NT2/D1 (cell line): ENCODE results near the gene MAD1L1.

ENCODE experiments used
- DNase-seq: peaks from one replicate; pipeline ENCODE4 v3.0.0-alpha.2; 2011; ENCODE audit warnings: low read depth, low spot score
- H3K27me3 ChIP-seq: 2 replicates; pipeline ENCODE4 v1.6.0; 2011; ENCODE audit warnings: mild to moderate bottlenecking; ENCODE audit not compliant: insufficient read length, insufficient read depth
- H3K36me3 ChIP-seq: 2 replicates; pipeline ENCODE4 v1.6.1; 2011; ENCODE audit warnings: mild to moderate bottlenecking, low read length, mixed read lengths; ENCODE audit not compliant: insufficient read depth, insufficient read length
- H3K4me1 ChIP-seq: 2 replicates; pipeline ENCODE4 v1.5.1; 2011; ENCODE audit not compliant: insufficient read depth, insufficient read length
- H3K4me3 ChIP-seq: 2 replicates; pipeline ENCODE4 v1.5.1; 2011; ENCODE audit warnings: low read depth; ENCODE audit not compliant: insufficient read length
- H3K9ac ChIP-seq: 2 replicates; pipeline ENCODE4 v1.6.0; 2011; ENCODE audit warnings: low read depth; ENCODE audit not compliant: insufficient read length
- H3K9me3 ChIP-seq: 2 replicates; pipeline ENCODE4 v1.5.1; 2011; ENCODE audit warnings: mild to moderate bottlenecking, low read length; ENCODE audit not compliant: insufficient read depth
- SUZ12 ChIP-seq: IDR thresholded peaks from 2 replicates; pipeline ENCODE4 v1.6.1; 2011; ENCODE audit not compliant: insufficient read length, insufficient read depth; ENCODE audit errors: extremely low read depth
- YY1 ChIP-seq: IDR thresholded peaks from 2 replicates; pipeline ENCODE4 v1.6.1; 2011; ENCODE audit not compliant: insufficient read length, insufficient read depth
- ZNF274 ChIP-seq: IDR thresholded peaks from 2 replicates; pipeline ENCODE4 v1.6.1; 2011; ENCODE audit warnings: mild to moderate bottlenecking, low read depth, low read length

The MAD1L1 gene

GRCh38 chr7:2220506-2220905, 12.2 kb downstream of the MAD1L1 start:
- TF ChIP-seq ZNF274 (no peak), SUZ12 (no peak), YY1 (no peak)

GRCh38 chr7:2220030-2220429, 12.7 kb downstream of the MAD1L1 start:
- Histone ChIP-seq H3K4me3 (no peak overlapping the region), H3K27me3 (no peaks in the 10 kb centered on the region), H3K9ac (no peak overlapping the region), H3K36me3 (peaks cover 97% of the 10 kb centered on the region), H3K4me1 (no peaks in the 10 kb centered on the region), H3K9me3 (no peaks in the 10 kb centered on the region)
- DNase-seq = no peak
- no peak for TF ChIP-seq ZNF274
- TF ChIP-seq YY1 = no peak
- TF ChIP-seq SUZ12 = no peak

More at GRCh38 chr7:2220506-2220905, 12.2 kb downstream of the MAD1L1 start:
- Histone ChIP-seq H3K36me3 (peaks cover 98% of the 10 kb centered on the region), H3K4me3 (no peak overlapping the region), H3K9me3 (no peaks in the 10 kb centered on the region), H3K4me1 (no peaks in the 10 kb centered on the region), H3K9ac (no peak overlapping the region), H3K27me3 (no peaks in the 10 kb centered on the region)
- DNase-seq = no peak

GRCh38 chr7:2219606-2220005, 13.1 kb downstream of the MAD1L1 start:
- Histone ChIP-seq H3K4me1 (no peaks in the 10 kb centered on the region), H3K27me3 (no peaks in the 10 kb centered on the region), H3K9ac (no peak overlapping the region), H3K9me3 (no peaks in the 10 kb centered on the region), H3K36me3 (peaks cover 97% of the 10 kb centered on the region), H3K4me3 (no peak overlapping the region)
- no peak for DNase-seq
- no peak for TF ChIP-seq ZNF274

GRCh38 chr7:2219136-2219535, 13.6 kb downstream of the MAD1L1 start:
- no peak for DNase-seq
- Histone ChIP-seq H3K36me3 (peaks cover 97% of the 10 kb centered on the region), H3K4me3 (no peak overlapping the region), H3K27me3 (no peaks in the 10 kb centered on the region), H3K4me1 (no peaks in the 10 kb centered on the region), H3K9me3 (no peaks in the 10 kb centered on the region), H3K9ac (no peak overlapping the region)
- TF ChIP-seq SUZ12 = no peak
- no peak for TF ChIP-seq ZNF274
- no peak for TF ChIP-seq YY1

- no peak overlapping the region for H3K9ac ChIP-seq
- DNase-seq = no peak
- H3K4me3 ChIP-seq = no peak overlapping the region
- peaks cover 97% of the 10 kb centered on the region for H3K36me3 ChIP-seq
- no peaks in the 10 kb centered on the region for H3K4me1 ChIP-seq
- TF ChIP-seq ZNF274 (no peak), YY1 (no peak), SUZ12 (no peak)
- H3K9me3 ChIP-seq = no peaks in the 10 kb centered on the region
- no peaks in the 10 kb centered on the region for H3K27me3 ChIP-seq
Measured at GRCh38 chr7:2218444-2218785, 14.3 kb downstream of the MAD1L1 start.

GRCh38 chr7:2217716-2218443, 14.9 kb downstream of the MAD1L1 start:
- TF ChIP-seq ZNF274 (no peak), YY1 (no peak), SUZ12 (no peak)
- no peak for DNase-seq
- no peaks in the 10 kb centered on the region for H3K4me1 ChIP-seq
- no peak overlapping the region for H3K9ac ChIP-seq
- H3K27me3 ChIP-seq = no peaks in the 10 kb centered on the region
- H3K9me3 ChIP-seq = peaks cover 4% of the 10 kb centered on the region; the same call in 1 of the 2 replicates
- H3K4me3 ChIP-seq = no peak overlapping the region
- peaks cover 97% of the 10 kb centered on the region for H3K36me3 ChIP-seq

- Histone ChIP-seq H3K4me1 (no peaks in the 10 kb centered on the region), H3K9me3 (peaks cover 8% of the 10 kb centered on the region; the same call in 1 of the 2 replicates), H3K36me3 (peaks cover 97% of the 10 kb centered on the region), H3K27me3 (no peaks in the 10 kb centered on the region), H3K4me3 (no peak overlapping the region), H3K9ac (no peak overlapping the region)
- TF ChIP-seq SUZ12 (no peak), ZNF274 (no peak)
- no peak for DNase-seq
Measured at GRCh38 chr7:2217206-2217605, 15.5 kb downstream of the MAD1L1 start.

- Histone ChIP-seq H3K9me3 (peaks cover 8% of the 10 kb centered on the region; the same call in 1 of the 2 replicates), H3K36me3 (peaks cover 97% of the 10 kb centered on the region)
- TF ChIP-seq YY1 = no peak
- no peak for TF ChIP-seq ZNF274
- TF ChIP-seq SUZ12 = no peak
Measured at GRCh38 chr7:2215851-2216250, 16.9 kb downstream of the MAD1L1 start.

More at GRCh38 chr7:2215851-2216250, 16.9 kb downstream of the MAD1L1 start:
- H3K4me3 ChIP-seq = no peak overlapping the region
- H3K9ac ChIP-seq = no peak overlapping the region
- DNase-seq = no peak
- no peaks in the 10 kb centered on the region for H3K4me1 ChIP-seq
- no peaks in the 10 kb centered on the region for H3K27me3 ChIP-seq
